22Rv1 (cell line): ENCODE measurements around the gene UNC5C.

ENCODE experiments used
- CTCF ChIP-seq: fragments of 450-650 bp; IDR thresholded peaks from 2 replicates; pipeline ENCODE4 v1.5.1; 2017; ENCODE audit warnings: mild to moderate bottlenecking
- ZFX ChIP-seq: fragments of 450-650 bp; IDR thresholded peaks from 2 replicates; pipeline ENCODE4 v1.6.1; 2017; ENCODE audit warnings: antibody characterized with exemption, borderline replicate concordance

- no peak for TF ChIP-seq CTCF
- no peak for TF ChIP-seq ZFX
Measured at GRCh38 chr4:95188701-95189370, 359.9 kb downstream of the UNC5C start.
